ENCODE results near the gene EID2B. TPM values are rescaled to one million over a fixed set of nuclear protein-coding genes. Genes with fewer than 3 reads are reported as not detected.

Gene EID2B
- total and polyA plus RNA-seq, 2 of the 8 experiments (the other 6 are each of a cell fraction or from before 2014, with no cell fraction given): 2.1 to 2.4 TPM

DNA sequence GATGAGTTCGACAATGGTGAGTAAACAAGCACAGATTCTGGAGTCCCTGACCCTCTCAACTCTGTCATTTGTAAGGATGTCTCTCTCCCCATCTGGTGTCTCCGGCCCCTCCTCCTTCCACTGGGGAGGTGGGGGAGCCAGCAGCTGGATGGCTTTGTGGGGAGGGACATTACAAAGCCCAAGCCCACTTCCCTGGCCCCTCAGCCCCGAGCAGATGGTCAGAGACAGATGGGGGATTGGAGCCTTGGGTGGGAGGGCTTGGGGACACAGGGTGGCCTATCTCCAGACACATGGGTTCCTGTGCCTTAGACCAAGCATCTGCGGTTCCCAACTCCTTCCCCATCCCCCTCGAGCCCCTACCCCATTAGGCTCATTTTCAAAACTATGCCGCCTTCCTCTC is 49.5 kb downstream of the EID2B start:
- Histone ChIP-seq H3K18ac (ENCODE audit: extremely low read depth, low read length) (no peak overlapping the region), H2BK20ac (ENCODE audit: low read length) (no peak overlapping the region), H3K4me3 (ENCODE audit: extremely low read depth in 1 of 4, insufficient read depth in 2 of 4, low read depth in 3 of 4, low read length in 4 of 4) (no peak overlapping the region), H3K23ac (ENCODE audit: insufficient read length) (no peak overlapping the region), H3K27me3 (replicated peaks in 1 of 4; ENCODE audit: control insufficient read depth in 3 of 4, extremely low read depth in 1 of 4, insufficient read depth in 3 of 4, low read length in 3 of 4) (no peaks in the 10 kb centered on the region), H2BK12ac (ENCODE audit: low read depth, low read length) (no peak overlapping the region), H2BK120ac (replicated peaks; ENCODE audit: low read depth, low read length) (no peak overlapping the region), H3K4me2 (ENCODE audit: insufficient read depth in 1 of 2, low read depth in 2 of 2, low read length in 2 of 2) (no peak overlapping the region), H4K8ac (ENCODE audit: extremely low read depth, insufficient read depth, low read length) (no peak overlapping the region), H4K5ac (ENCODE audit: insufficient read length, low read depth, low read length) (no peak overlapping the region), H3K36me3 (ENCODE audit: control insufficient read depth in 2 of 4, insufficient read depth in 4 of 4, low read length in 3 of 4) (peaks cover 8 to 46% (median 26%) of the 10 kb centered on the region in 4 experiments), H2AK5ac (ENCODE audit: low read depth, low read length) (no peak overlapping the region), H3K56ac (replicated peaks; ENCODE audit: insufficient read length, low read depth, low read length) (no peak overlapping the region), H3K14ac (ENCODE audit: insufficient read length) (no peak overlapping the region), H4K91ac (replicated peaks; ENCODE audit: insufficient read length, low read length) (no peak overlapping the region), H3K79me2 (ENCODE audit: control insufficient read depth in 1 of 2, insufficient read depth in 2 of 2, low read length in 2 of 2) (peaks cover 6 to 24% of the 10 kb centered on the region in 2 experiments; a peak in 3 of 4 replicates), H3K79me1 (ENCODE audit: low read depth, low read length) (peaks cover 4% of the 10 kb centered on the region), H2BK15ac (ENCODE audit: low read length) (no peak overlapping the region), H3K27ac (ENCODE audit: low read depth, low read length) (no peak overlapping the region), H3K4ac (replicated peaks; ENCODE audit: insufficient read length, low read depth, low read length) (no peak overlapping the region), H3K9me3 (ENCODE audit: insufficient read depth in 2 of 2, low read depth in 1 of 2, low read length in 1 of 2) (no peaks in the 10 kb centered on the region), H2BK5ac (ENCODE audit: low read depth, low read length) (no peak overlapping the region), H4K20me1 (replicated peaks in 1 of 2; ENCODE audit: control insufficient read depth in 1 of 2, insufficient read depth in 2 of 2, low read length in 2 of 2) (peaks cover 7 to 9% of the 10 kb centered on the region in 2 experiments), H2AFZ (ENCODE audit: low read length) (no peak overlapping the region), H3K23me2 (ENCODE audit: low read depth, low read length) (peaks cover 5% of the 10 kb centered on the region), H3K9ac (replicated peaks in 1 of 4; ENCODE audit: extremely low read depth in 1 of 4, low read depth in 3 of 4, low read length in 3 of 4) (no peak overlapping the region), H3K4me1 (replicated peaks in 1 of 4; ENCODE audit: control insufficient read depth in 3 of 4, insufficient read depth in 4 of 4, low read length in 3 of 4) (peaks cover 0 to 10% (median 4%) of the 10 kb centered on the region in 4 experiments; a peak in 5 of 7 replicates)
- WGBS, 2 experiments (ENCODE audit: extremely low coverage in 1 of 2, insufficient coverage in 1 of 2, insufficient read length in 1 of 2, insufficient replicate concordance in 2 of 2, low coverage in 1 of 2, low lambda C conversion rate in 2 of 2, missing lambda C conversion rate in 1 of 2): 93% methylated on average over 5 of the region's 6 CpGs; no CpG with 5 or more reads in 1 of the 2 experiments
- TF ChIP-seq EP300 (IDR thresholded peaks at IDR 0.05; ENCODE audit: borderline replicate concordance in 1 of 2, low read depth in 2 of 2, low read length in 2 of 2): no peak
- no peak for TF ChIP-seq BCL11A (IDR thresholded peaks at IDR 0.05; ENCODE audit: low read depth in 2 of 2, low read length in 2 of 2)
- no peak for TF ChIP-seq BRCA1 (IDR thresholded peaks at IDR 0.05; ENCODE audit: low read depth, low read length)
- no peak for TF ChIP-seq TAF1 (IDR thresholded peaks at IDR 0.05; ENCODE audit: low read depth, low read length)
- TF ChIP-seq TAF7 (optimal IDR thresholded peaks at IDR 0.05; ENCODE audit: borderline replicate concordance, low read depth, low read length): no peak
- TF ChIP-seq KDM1A (IDR thresholded peaks at IDR 0.05; ENCODE audit: borderline replicate concordance, low read length): no peak
- TF ChIP-seq NRF1 (IDR thresholded peaks at IDR 0.05; ENCODE audit: low read depth, low read length): no peak
- no peak for TF ChIP-seq EZH2 (IDR thresholded peaks at IDR 0.05; ENCODE audit: low read depth, low read length, severe bottlenecking)
- TF ChIP-seq CREB1 (IDR thresholded peaks at IDR 0.05): no peak
- POLR2A ChIA-PET (ENCODE audit: partially characterized antibody): interaction anchor here (1.3 to 8.3 kb wide), 4 partner anchors 12 to 55 kb away, joined by 3 to 96 read pairs (median 10); partner anchors contain the start of gene DLL3
- DNase-seq (ENCODE audit: low read depth in 1 of 2, low spot score in 2 of 2): no peak
- no peak for FAIRE-seq
- CTCF ChIA-PET (ENCODE audit: partially characterized antibody): interaction anchor here (0.9 to 1.8 kb wide), 2 partner anchors 9 to 31 kb away, joined by 4 read pairs; partner anchors contain the start of gene SELENOV
